DMS153 (cell line): ENCODE results near the gene KRTAP5-8.
"Not testable (repeated sequence)": the region's sequence is repeated elsewhere in the genome, so short reads cannot be mapped to it uniquely, and the experiment has no call there.

Experiments used
- DNase-seq: peaks from one replicate; lab custom pipeline; 2025; lab: John Stamatoyannopoulos, UW

Gene KRTAP5-8

GRCh38 chr11:71537977-71538665, at the start of gene KRTAP5-8:
Gene KRTAP5-8 (plus strand): TSS chr11:71538025. CDS start chr11:71538056, 31 bp downstream.
- DNase-seq = not testable (repeated sequence)

GRCh38 chr11:71488681-71489270, 49.0 kb upstream of the KRTAP5-8 start:
- no peak for DNase-seq

- no peak for DNase-seq
These were observed 48.3 kb upstream of the KRTAP5-8 start for GRCh38 chr11:71489311-71490043.

- no peak for DNase-seq
These were observed 47.6 kb upstream of the KRTAP5-8 start for GRCh38 chr11:71490044-71490730.

GRCh38 chr11:71490731-71491390, 47.0 kb upstream of the KRTAP5-8 start:
- DNase-seq = no peak

GRCh38 chr11:71491531-71491930, 46.3 kb upstream of the KRTAP5-8 start:
- DNase-seq = no peak

- DNase-seq = no peak
These were observed 45.9 kb upstream of the KRTAP5-8 start for GRCh38 chr11:71491940-71492339.

GRCh38 chr11:71495286-71496230, 42.3 kb upstream of the KRTAP5-8 start:
- DNase-seq = no peak

GRCh38 chr11:71496421-71496820, 41.4 kb upstream of the KRTAP5-8 start:
- DNase-seq = no peak

GRCh38 chr11:71498091-71498490, 39.7 kb upstream of the KRTAP5-8 start:
- DNase-seq = no peak

- no peak for DNase-seq
These were observed 38.7 kb upstream of the KRTAP5-8 start for GRCh38 chr11:71499125-71499524.

GRCh38 chr11:71499546-71499945, 38.3 kb upstream of the KRTAP5-8 start:
- DNase-seq = no peak

- DNase-seq = no peak
These were observed 37.2 kb upstream of the KRTAP5-8 start for GRCh38 chr11:71500601-71501021.

- no peak for DNase-seq
These were observed 36.5 kb upstream of the KRTAP5-8 start for GRCh38 chr11:71501071-71501985.

GRCh38 chr11:71502026-71502425, 35.8 kb upstream of the KRTAP5-8 start:
- no peak for DNase-seq

GRCh38 chr11:71502871-71503435, 34.9 kb upstream of the KRTAP5-8 start:
- DNase-seq = no peak

- peak; percentile 32 for DNase-seq
These were observed 33.3 kb upstream of the KRTAP5-8 start for GRCh38 chr11:71504531-71504930.

GRCh38 chr11:71505001-71505400, 32.8 kb upstream of the KRTAP5-8 start:
- no peak for DNase-seq

GRCh38 chr11:71505781-71506180, 32.0 kb upstream of the KRTAP5-8 start:
- no peak for DNase-seq
